Right lobe of liver (tissue), 4 donors: ENCODE results near the gene CBL.

Experiments
- POLR2A ChIP-seq: fragments of 450-650 bp; IDR thresholded peaks from one replicate; pipeline ENCODE4 v1.6.1; 2017; ENCODE audit warnings: antibody characterized with exemption, mild to moderate bottlenecking
- TF ChIP-seq, protein P1 (sequence below), 4 donors: fragments of 200-600 bp in 3 of 4; fragments of 450-650 bp in 1 of 4; IDR thresholded peaks; one replicate each; pipeline versions ENCODE4 v1.5.1 to v1.8.0; 2016 to 2022; ENCODE audit warnings: antibody characterized with exemption in 4 of 4, mild to moderate bottlenecking in 2 of 4
- donor health status: DM: no; HTN: no; CAD: no.
- donor health status: DM: no; HTN: no; CAD: no.
- donor health status: DM: no; HTN: yes; CAD: no.

DNA sequence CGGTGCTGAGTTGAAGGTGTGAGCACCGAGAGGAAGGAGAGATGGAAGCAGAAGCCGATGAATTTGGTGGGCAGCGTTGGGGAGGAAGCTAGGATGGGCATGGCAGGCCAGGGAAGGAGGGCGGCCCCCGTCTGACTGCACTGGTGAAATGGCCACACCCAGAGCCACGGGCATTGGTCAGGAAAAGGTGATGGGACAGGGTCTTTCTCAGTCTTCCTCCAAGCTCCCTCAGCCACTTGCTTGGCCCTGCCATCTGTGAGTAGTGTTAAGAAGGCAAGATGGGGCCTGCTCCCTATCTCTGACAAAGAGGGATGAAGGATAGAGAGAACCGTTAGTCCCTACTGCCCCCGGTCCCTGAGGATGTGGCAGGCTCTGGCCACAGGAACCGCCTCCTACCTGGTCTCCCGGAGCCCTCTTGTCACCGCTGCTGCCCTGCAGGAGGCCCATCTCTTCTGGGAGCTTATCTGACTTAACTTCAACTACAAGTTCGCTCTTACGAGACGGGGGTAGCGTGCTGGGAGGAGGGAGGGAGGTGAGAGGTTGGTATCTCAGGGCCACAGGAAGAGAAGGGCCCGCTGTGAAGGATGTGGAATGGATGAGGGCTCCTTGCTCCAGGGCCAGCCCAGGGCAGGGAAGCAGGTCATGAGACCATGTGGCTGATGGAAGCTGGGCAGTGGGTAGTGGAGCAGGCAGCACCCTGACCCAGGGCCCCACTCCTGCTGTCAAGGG lies 104.0 kb downstream of the CBL start:
- TF ChIP-seq, protein P1, sequence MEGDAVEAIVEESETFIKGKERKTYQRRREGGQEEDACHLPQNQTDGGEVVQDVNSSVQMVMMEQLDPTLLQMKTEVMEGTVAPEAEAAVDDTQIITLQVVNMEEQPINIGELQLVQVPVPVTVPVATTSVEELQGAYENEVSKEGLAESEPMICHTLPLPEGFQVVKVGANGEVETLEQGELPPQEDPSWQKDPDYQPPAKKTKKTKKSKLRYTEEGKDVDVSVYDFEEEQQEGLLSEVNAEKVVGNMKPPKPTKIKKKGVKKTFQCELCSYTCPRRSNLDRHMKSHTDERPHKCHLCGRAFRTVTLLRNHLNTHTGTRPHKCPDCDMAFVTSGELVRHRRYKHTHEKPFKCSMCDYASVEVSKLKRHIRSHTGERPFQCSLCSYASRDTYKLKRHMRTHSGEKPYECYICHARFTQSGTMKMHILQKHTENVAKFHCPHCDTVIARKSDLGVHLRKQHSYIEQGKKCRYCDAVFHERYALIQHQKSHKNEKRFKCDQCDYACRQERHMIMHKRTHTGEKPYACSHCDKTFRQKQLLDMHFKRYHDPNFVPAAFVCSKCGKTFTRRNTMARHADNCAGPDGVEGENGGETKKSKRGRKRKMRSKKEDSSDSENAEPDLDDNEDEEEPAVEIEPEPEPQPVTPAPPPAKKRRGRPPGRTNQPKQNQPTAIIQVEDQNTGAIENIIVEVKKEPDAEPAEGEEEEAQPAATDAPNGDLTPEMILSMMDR (IDR thresholded peaks at IDR 0.05), result no peak
- TF ChIP-seq POLR2A, result no peak
